Embryonic facial prominence (tissue), 1 donor: ENCODE data around the gene NLRP2B.
"Not testable (repeated sequence)": the region's sequence is repeated elsewhere in the genome, so short reads cannot be mapped to it uniquely, and the experiment has no call there.

Experiments
- DNase-seq: peaks from one replicate; pipeline ENCODE4 v3.0.0-alpha.2; 2016; ENCODE audit errors: extremely low spot score

NLRP2B gene

GRCh38 chrX:57680160-57680559 is at the start of gene NLRP2B:
Gene NLRP2B (minus strand): TSS chrX:57680260.
- DNase-seq: no peak

DNA sequence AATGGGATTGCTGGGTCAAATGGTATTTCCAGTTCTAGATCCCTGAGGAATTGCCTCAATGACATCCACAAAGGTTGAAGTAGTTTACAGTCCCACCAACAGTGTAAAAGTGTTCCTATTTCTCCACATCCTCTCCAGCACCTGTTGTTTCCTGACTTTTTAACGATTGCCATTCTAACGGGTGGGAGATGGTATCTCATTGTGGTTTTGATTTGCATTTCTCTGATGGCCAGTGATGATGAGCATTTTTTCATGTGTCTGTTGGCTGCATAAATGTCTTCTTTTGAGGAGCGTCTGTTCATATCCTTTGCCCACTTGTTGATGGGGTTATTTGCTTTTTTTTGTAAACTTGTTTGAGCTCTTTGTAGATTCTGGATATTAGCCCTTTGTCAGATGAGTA is 45.9 kb upstream of the NLRP2B start:
- not testable (repeated sequence) for DNase-seq

- DNase-seq: no peak
Measured at GRCh38 chrX:57681341-57681740, 1.3 kb upstream of the NLRP2B start.

DNA sequence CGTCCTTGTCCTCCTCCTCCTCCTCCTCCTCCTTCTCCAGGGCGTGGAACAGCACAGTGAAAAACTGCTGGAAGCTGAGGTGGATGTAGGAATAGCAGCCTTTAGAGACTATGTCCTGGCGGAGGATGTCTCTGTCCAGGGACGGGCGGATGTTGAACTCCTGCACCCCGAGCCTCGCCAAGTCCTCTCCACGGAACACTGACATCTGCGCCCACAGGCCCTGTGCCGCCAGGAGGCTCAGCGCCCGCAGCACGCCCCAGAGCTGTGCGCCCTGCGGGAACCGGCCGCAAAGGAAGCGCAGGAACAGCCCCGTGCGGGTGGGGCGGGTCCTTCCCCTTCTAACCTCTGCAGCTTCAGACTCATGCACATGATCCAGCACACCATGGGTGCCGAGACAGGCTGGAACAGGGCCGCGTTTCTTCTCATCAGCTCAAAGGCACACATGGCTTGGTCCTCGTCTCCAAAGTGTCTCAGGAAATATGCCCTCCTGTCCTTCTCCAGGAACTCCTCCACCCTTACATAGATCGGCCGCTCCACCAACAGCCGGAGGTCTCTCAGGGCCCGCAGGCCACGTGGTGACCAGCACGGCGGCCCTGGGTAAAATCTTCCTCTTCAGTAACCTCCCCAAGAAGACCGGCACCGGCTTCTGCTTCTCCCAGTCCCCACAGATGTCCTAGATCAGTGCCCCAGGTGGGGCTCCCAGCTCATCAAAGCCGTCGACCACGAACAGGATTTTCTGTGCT is 1.2 kb downstream of the NLRP2B start:
- no peak for DNase-seq

DNA sequence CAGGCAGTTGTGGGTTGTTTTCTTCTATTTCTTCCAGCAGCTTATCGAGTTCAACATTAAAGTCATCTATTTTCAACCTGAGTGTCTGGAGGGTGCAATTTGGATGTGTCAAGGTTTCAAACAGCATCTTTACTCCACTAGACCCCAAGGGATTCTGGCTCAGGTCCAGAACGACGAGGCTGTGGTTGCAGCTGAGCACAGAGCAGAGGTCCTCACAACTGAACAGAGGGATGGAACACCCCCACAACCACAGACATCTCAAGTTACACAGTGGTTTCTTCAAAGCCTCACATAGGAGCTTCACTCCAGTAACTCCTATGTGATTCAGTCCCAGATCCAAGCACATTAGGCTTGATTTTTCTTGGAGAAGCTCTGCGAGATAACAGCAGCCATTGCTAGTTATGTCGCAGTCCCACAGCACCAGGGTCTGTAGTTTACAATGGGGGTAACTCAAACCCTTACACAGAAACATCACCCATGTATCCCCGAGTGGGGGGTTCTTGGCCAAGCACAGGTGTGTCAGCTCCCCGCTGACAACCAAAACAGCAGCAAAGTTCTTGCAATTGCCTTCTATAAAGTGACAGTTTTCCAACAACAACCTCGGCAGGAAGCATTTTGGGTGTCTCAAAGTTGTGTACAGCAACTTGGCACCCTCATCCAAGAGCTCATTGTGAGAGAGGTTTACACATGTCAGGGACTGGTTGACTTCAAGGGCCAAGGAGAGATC is 2.8 kb downstream of the NLRP2B start:
- no peak for DNase-seq

DNA sequence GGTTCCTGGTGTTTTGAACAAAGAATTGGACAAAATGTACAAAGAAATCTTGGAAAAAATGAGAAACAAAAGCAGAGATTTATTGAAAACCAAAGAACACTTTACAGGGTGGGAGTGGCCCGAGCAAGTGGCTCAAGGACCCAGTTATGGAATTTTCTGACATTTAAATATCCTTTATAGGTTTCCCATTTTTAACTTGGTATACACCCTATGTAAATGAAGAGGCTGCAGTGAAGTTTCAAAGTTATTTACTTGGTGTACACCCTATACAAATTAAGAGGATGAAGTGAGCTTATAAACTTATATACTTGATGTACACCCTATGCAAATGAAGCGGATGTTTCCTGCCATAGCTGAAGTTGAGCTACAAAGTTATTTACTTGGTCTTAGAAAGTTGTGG is 4.7 kb downstream of the NLRP2B start:
- DNase-seq: no peak

DNA sequence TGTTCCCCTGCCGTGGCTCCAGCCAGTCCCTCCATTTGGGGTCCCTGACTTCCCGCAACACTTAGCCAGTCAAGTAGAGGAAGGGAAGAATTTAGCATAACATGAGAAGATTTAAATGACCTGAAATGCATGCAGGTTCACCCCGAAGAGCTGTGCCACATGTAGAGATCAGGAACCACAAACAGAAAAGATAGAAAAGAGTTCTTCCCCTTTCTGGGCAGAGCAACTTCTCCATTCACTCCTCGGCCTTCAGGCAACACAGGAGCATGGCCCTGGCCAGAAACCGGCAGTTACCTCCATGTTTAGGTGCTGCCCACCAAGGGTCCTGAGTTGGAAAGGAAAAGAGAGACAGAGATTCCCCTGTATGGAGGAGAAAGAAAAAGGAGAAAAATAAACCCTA is 5.2 kb downstream of the NLRP2B start:
- no peak for DNase-seq

DNA sequence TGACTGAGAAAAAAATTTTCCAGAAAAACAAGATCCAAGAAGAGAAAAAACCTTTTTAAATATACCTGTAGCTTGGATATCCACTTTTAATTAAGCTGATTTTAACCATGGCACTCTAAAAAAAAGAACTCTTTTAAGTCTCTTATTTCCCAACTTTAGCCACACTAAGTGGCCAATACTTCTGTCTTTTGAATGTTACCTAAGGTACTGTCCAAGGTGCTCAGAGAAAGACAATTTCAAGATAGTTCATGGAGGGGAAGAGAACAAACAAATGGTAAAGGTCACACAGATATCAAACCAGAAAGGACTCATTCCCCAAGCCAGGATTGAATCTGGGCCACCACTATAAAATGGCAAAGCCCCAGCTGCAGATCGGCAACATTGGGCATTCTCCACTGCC is 10.1 kb downstream of the NLRP2B start:
- no peak for DNase-seq

DNA sequence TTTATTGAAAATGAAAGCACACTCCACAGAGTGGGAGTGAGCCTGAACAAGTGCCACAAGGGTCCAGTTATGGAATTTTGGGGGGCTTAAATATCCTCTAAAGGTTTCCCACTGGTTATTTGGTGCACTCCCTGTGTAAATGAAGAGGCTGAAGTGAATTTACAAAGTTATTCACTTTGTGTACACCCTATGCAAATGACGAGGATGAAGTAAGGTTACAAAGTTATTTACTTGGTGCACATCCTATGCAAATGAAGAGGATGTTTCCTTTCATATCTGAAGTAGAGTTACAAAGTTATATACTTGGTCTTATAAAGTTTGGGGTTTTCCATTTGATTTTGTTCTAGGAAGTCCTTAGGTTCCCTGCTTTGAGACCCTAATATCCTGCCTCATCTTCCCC is 13.1 kb downstream of the NLRP2B start:
- DNase-seq: no peak

- DNase-seq: no peak
Measured at GRCh38 chrX:57655065-57655464, 25.0 kb downstream of the NLRP2B start.

DNA sequence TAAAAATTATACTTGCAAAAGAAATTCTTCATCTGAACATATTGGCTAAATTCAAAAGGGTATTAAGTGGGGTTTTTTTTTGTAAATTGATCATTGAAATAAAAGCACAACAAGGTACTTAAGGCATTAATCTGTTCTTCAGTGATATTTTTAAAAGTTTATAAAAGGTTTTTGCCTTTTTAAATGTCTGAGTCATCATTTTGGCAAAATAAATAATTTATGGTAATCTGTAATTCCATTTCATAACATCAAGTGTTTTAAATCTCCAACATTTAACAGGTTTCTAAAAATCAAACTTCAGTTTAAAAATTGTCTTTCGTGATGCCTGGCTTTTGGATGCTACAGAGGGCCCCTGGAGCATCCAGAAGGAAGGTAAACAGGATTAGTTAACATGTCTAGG is 27.4 kb downstream of the NLRP2B start:
- DNase-seq: no peak

- DNase-seq: no peak
Measured at GRCh38 chrX:57651169-57651919, 28.7 kb downstream of the NLRP2B start.

- DNase-seq: no peak
Measured at GRCh38 chrX:57647020-57647419, 33.0 kb downstream of the NLRP2B start.

GRCh38 chrX:57643698-57644097 is 36.4 kb downstream of the NLRP2B start:
- no peak for DNase-seq

- no peak for DNase-seq
Measured at GRCh38 chrX:57641338-57641737, 38.7 kb downstream of the NLRP2B start.

DNA sequence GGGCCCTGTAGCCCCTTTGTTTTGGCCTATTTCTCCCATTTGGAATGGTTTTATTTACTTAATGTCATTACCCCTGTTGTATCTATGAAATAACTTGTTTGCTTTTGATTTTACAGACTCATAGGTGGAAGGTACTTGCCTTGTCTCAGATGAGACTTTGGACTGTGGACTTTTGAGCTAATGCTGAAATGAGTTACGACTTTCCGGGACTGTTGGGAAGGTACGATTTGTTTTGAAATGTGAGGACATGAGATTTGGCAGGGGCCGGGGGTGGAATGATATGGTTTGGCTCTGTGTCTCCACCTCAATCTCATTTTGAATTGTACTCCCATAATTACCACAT is 39.4 kb downstream of the NLRP2B start:
- DNase-seq: no peak

DNA sequence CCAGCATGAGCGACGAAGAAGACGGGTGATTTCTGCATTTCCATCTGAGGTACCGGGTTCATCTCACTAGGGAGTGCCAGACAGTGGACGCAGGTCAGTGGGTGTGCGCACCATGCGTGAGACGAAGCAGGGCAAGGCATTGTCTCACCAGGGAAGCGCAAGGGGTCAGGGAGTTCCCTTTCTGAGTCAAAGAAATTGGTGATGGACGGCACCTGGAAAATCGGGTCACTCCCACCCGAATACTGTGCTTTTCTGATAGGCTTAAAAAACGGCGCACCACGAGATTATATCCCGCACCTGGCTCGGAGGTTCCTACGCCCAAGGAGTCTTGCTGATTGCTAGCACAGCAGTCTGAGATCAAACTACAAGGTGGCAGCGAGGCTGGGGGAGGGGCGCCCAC is 50.6 kb downstream of the NLRP2B start:
- DNase-seq: not testable (repeated sequence)
